HG03135 (cell line): ENCODE measurements around the gene AASDHPPT.

Experiments used
- ATAC-seq: cut with Tn5 transposase; IDR thresholded peaks from one replicate; pipeline ENCODE4 v1.9.1; 2021; ENCODE audit warnings: mild to moderate bottlenecking, moderate library complexity; ENCODE audit not compliant: unreplicated experiment

Gene AASDHPPT

GRCh38 chr11:106082096-106082495 is 4.6 kb downstream of the AASDHPPT start:
- ATAC-seq: no peak

GRCh38 chr11:106086135-106086534 is 8.7 kb downstream of the AASDHPPT start:
- ATAC-seq: no peak

DNA sequence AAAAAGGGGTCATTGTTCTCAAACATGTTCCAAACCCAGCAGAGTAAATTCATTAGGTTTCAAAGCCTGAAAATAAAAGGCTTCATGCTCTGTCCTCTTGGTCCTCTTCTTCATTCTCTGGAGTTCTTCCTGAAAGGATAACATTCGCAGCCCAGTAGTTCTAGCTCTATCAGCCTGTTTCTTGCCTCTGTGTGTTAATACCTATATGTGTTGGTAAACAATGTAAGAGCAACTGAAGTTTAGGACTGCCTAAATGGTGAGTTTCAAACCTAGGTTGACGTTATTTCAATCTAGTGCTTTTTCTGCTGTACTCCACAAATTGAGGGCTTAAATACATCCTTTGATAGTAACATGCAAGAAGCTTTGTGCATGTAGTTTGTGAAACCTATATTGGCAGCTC is 9.4 kb downstream of the AASDHPPT start:
- no peak for ATAC-seq

DNA sequence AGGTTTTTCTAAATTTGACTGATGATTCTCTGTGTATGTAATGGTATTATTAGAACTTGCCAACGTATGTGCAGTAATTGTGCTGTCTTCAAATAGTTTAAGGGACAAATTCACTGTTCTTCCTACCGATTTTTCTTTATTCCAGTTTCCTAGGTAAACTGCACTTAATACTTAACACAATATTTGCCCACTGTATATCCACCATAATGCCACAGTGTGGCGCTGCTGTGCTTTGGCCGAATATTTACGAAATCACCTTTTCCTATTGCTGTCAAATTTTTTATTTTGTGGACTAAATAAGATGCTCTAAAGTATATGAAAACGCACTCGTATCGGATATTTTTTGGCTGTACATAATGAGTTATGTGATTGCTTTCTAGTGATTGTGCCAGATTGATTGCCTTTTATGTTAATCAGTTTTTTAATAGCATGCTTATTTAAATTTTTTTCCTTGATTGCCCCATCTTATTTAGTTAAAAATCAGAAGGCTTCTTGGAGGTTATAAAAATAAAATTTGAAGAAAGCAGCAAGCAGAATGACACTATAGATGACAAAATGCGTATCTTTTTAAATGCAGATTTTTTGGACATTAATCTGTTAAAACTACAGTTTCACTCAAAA is 10.5 kb downstream of the AASDHPPT start:
- ATAC-seq: no peak

DNA sequence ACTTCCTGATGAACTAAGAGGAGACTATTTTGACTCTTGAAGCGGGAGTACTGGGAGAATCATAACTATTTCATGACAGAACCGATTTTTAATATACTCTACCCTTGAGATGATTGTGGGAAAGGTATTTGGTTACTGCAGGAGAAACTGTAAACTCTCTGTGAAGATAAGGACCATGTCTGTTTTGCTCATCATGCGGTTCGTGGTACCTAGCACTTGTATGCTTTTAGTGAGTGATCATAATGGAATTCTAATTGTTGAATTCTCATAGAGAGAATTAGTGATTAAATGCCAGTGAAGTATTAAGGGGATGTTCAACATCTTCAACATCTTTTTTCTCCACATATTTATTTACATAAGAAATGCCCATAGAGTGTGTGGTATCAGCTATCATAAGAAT is 11.4 kb downstream of the AASDHPPT start:
- no peak for ATAC-seq

- peak; percentile 97 for ATAC-seq
Observed at GRCh38 chr11:106091480-106092123, 14.1 kb downstream of the AASDHPPT start.

GRCh38 chr11:106092446-106092845 is 15.0 kb downstream of the AASDHPPT start:
- no peak for ATAC-seq

DNA sequence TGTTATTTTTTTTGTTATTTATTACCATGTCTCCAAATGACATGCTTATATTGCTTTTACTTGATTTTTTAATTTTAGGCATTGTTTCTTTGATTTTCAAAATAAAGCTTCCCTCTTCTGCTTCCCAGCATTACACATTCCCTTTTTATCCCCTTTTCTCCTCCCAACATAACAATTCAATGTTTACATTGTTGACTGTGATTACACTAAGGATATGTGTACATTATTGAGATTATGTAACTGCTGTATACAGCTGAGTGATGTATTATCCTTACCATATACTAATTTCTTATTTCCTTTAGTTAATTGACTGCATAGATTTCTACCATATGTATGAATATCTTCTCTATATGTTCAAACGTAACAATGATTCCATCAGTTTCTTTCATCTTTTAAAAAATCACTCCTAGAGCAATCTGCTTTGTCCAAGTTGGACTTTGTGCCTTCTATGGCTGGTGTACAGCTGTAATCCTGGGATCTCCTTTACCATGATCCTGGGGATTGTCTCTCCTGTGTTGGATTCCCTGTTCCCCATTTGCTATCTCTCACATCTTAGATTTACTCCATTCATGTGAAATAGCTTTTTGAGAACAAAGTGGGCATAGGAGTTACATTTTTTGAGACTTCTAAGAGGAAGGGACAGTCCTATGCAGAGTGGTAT is 21.6 kb downstream of the AASDHPPT start:
- ATAC-seq: no peak

DNA sequence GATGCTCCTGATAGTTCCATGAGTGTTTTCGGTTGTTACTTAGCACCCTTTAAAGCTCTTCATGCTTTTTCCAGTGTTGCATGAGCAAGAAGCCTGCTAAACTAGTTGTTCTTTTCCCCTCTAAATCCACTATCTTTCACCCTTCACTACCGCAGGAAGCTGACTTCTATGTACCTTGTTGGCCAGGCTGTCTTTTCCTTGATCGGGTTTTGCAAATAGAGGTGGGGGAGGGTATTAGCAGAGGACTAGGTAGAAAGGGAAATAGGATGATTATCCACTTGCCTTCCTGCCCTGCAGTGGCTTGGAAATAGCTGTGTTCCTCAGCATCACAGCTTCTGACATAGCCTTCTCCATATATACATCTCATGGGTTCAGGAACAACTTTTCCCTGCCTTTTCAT is 23.9 kb downstream of the AASDHPPT start:
- ATAC-seq: no peak

GRCh38 chr11:106101819-106102218 is 24.4 kb downstream of the AASDHPPT start:
- ATAC-seq: no peak

- no peak for ATAC-seq
Observed at GRCh38 chr11:106105986-106106385, 28.5 kb downstream of the AASDHPPT start.

DNA sequence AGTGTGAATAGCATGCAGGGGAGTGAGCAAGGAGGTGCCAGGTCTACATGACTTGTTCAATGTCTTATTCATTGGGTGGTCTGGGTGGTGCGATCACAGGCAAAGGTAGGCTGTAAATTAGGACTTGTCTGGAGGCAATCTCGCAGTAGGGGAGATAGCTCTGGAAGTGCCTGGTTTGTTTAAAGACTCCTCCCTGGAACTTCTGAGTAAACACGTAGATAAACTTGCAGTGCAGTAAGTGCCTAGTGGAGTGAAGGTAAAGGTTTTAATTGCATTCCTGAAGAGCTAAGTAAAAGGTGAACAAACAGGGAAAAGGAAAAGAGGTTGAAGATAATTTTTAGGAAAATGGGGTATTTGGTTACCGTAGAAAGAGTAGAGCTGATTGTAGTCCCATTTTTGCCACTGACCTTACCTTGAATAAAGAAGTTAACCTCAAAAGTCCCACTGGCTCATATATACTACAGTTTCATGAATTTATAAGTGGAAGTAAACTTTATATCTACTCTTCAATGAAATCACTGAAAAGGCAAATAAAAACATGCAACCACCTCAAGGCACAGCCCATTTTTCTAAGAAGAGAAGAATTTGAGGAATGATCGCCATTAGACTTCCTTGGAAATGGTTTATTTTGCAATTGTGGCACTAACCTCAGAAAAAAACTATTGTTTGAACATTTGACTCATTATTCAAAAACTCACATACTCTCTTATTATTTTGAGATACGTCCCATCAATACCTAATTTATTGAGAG is 44.3 kb downstream of the AASDHPPT start:
- ATAC-seq: no peak

DNA sequence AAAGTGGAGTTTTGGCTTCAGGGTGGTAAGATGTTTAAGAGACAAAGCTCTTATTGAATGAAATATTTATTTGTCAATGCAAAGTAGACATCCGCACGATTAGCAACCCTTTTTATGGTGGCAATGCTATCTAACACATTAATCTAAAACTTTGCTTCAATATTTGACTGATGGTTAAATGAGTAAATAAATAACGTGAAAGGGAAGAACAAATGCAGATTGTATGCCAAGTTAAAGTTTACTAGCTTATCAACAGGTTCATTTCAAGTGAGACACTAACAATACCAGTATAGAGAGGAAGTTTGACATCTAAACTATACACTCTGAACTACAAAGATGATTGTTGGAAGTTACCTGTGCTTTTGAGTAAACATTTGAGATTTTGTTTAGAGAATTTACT is 50.1 kb downstream of the AASDHPPT start:
- ATAC-seq: no peak

DNA sequence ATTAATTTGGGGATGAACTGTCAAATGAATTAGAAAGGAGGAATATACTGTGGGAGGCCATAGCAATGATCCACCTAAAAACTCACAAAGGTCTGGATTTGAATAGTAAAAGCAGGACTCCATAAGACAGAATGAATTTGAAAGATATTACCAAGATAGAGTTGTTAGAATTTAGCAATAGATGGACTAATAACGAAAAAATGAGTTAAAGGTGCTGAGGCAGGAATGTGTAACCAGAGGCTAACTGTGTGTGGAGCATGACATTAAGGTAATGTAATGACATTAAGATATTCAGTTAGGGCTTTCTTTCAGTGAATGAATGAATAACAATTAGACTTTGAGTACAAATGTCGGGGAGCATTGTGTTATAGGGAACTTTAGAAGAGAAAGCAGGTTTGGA is 51.3 kb downstream of the AASDHPPT start:
- ATAC-seq: no peak

- ATAC-seq: no peak
Observed at GRCh38 chr11:106131998-106132397, 54.5 kb downstream of the AASDHPPT start.

DNA sequence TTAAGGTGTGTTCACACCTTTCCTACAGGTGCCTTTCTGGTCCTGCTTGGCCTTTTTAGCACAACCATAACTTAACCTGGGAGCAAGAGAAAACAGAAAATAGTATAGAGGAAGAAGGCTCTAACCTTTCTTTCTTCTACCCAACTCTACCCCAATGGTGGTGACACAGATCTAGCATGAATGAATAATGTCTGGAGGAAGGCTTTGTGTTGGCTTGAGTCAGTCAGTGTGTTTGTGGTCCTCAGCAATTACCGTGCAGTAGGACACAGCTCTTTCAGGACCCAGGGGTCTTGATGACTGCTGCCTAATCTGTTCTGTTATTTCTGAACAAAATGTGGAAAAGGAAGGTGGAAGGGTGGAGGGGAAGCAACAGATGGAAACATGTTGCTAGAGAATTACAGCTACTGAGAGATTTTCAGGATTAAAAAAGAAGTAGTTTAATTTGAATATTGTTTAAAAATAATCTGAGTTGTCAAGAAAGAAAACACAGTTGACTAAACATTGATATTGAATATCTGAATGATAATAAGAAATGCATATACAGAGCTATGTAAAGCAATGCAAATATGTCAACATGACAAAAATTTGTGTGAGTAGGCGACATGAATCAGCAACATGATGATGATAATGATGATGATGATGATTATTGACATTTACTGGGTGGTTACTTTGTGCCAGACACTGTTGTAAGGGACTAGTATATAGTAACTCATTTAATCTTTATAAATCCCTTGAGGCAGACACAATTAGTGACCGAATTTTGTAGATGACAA is 55.3 kb downstream of the AASDHPPT start:
- ATAC-seq: no peak

- no peak for ATAC-seq
Observed at GRCh38 chr11:106133529-106133928, 56.1 kb downstream of the AASDHPPT start.

DNA sequence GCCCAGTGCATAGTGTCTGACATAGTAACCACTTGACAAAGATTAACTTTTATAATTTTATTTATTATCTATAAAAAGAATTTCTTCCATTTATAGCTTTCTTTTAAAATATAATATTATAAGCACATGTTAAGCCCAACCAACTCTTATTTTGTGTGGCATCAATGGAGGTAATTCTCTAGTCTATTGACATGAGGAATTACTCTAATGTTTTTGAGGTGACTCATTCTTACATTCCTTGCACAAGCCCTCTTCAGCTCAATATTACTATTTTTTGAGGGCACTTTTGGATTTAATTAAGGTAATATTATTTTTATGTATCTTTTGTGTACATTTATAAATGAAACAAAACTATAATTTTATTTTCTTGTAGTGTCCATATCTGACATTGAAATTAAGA is 59.6 kb downstream of the AASDHPPT start:
- ATAC-seq: no peak

GRCh38 chr11:106137758-106138157 is 60.3 kb downstream of the AASDHPPT start:
- ATAC-seq: no peak
